ENCODE results near the gene OSBPL10. TPM values are rescaled to one million over a fixed set of nuclear protein-coding genes. Genes with fewer than 3 reads are reported as not detected.
"Not testable (repeated sequence)": the region's sequence is repeated elsewhere in the genome, so short reads cannot be mapped to it uniquely, and the experiment has no call there.

The OSBPL10 gene
- total and polyA plus RNA-seq, 2 of the 8 experiments (the other 6 are each of a cell fraction or from before 2014, with no cell fraction given): 26.2 to 86.7 TPM

DNA sequence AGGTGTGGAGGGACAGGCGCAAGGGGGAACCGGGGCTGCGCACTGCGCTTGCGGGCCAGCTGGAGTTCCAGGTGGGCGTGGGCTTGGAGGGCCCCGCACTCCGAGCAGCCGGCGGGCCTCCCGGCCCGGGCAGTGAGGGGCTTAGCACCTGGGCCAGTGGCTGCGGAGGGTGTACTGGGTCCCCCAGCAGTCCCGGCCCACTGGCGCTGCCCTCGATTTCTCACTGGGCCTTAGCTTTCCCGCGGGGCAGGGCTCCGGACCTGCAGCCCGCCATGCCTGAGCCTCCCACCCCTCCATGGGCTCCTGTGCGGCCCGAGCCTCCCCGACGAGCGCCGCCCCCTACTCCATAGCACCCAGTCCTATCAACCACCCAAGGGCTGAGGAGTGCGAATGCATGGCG lies 111.0 kb downstream of the OSBPL10 start:
- H3K27ac ChIP-seq (ENCODE audit: low read depth, low read length); FAIRE-seq; H2BK12ac ChIP-seq (ENCODE audit: low read depth, low read length); H3K9ac ChIP-seq (replicated peaks in 1 of 4; ENCODE audit: extremely low read depth in 1 of 4, low read depth in 3 of 4, low read length in 3 of 4); H3K23me2 ChIP-seq (ENCODE audit: low read depth, low read length); H3K23ac ChIP-seq (ENCODE audit: insufficient read length); H2BK20ac ChIP-seq (ENCODE audit: low read length); H2BK120ac ChIP-seq (replicated peaks; ENCODE audit: low read depth, low read length); CTCF ChIA-PET (ENCODE audit: partially characterized antibody); H3K4me2 ChIP-seq (ENCODE audit: insufficient read depth in 1 of 2, low read depth in 2 of 2, low read length in 2 of 2); H2AFZ ChIP-seq (ENCODE audit: low read length); H3K4ac ChIP-seq (replicated peaks; ENCODE audit: insufficient read length, low read depth, low read length); H3K79me1 ChIP-seq (ENCODE audit: low read depth, low read length); H4K8ac ChIP-seq (ENCODE audit: extremely low read depth, insufficient read depth, low read length); H2BK15ac ChIP-seq (ENCODE audit: low read length); H2BK5ac ChIP-seq (ENCODE audit: low read depth, low read length); H3K14ac ChIP-seq (ENCODE audit: insufficient read length); H4K20me1 ChIP-seq (replicated peaks in 1 of 2; ENCODE audit: control insufficient read depth in 1 of 2, insufficient read depth in 2 of 2, low read length in 2 of 2); H3K9me3 ChIP-seq (ENCODE audit: insufficient read depth in 2 of 2, low read depth in 1 of 2, low read length in 1 of 2); H3K4me1 ChIP-seq (replicated peaks in 1 of 4; ENCODE audit: control insufficient read depth in 3 of 4, insufficient read depth in 4 of 4, low read length in 3 of 4); H3K27me3 ChIP-seq (replicated peaks in 1 of 4; ENCODE audit: control insufficient read depth in 3 of 4, extremely low read depth in 1 of 4, insufficient read depth in 3 of 4, low read length in 3 of 4); H4K5ac ChIP-seq (ENCODE audit: insufficient read length, low read depth, low read length); DNase-seq (ENCODE audit: low read depth in 1 of 2, low spot score in 2 of 2); H4K91ac ChIP-seq (replicated peaks; ENCODE audit: insufficient read length, low read length); H3K18ac ChIP-seq (ENCODE audit: extremely low read depth, low read length); H3K36me3 ChIP-seq (ENCODE audit: control insufficient read depth in 2 of 4, insufficient read depth in 4 of 4, low read length in 3 of 4); H3K4me3 ChIP-seq (ENCODE audit: extremely low read depth in 1 of 4, insufficient read depth in 2 of 4, low read depth in 3 of 4, low read length in 4 of 4); H3K56ac ChIP-seq (replicated peaks; ENCODE audit: insufficient read length, low read depth, low read length); H2AK5ac ChIP-seq (ENCODE audit: low read depth, low read length): not testable (repeated sequence)
- H3K79me2 ChIP-seq (ENCODE audit: control insufficient read depth in 1 of 2, insufficient read depth in 2 of 2, low read length in 2 of 2): peaks cover 0 to 31% of the 10 kb centered on the region in 2 experiments; a peak in 2 of 4 replicates
- POLR2A ChIA-PET (ENCODE audit: partially characterized antibody): interaction anchor here (1.3 kb wide), 1 partner anchor 12 kb away, joined by 4 read pairs; no protein-coding TSS in a partner anchor
- 94% methylated on average over 17 of the region's 28 CpGs; no CpG with 5 or more reads in 1 of the 2 experiments for WGBS, 2 experiments (ENCODE audit: extremely low coverage in 1 of 2, insufficient coverage in 1 of 2, insufficient read length in 1 of 2, insufficient replicate concordance in 2 of 2, low coverage in 1 of 2, low lambda C conversion rate in 2 of 2, missing lambda C conversion rate in 1 of 2)
